Medulla oblongata (tissue), 1 donor: ENCODE measurements around the gene KRTAP21-2.
"Not testable (repeated sequence)": the region's sequence is repeated elsewhere in the genome, so short reads cannot be mapped to it uniquely, and the experiment has no call there.

ENCODE experiments used
- DNase-seq: peaks from one replicate; pipeline ENCODE4 v3.0.0-alpha.2; 2015; ENCODE audit errors: extremely low spot score

Gene KRTAP21-2

DNA sequence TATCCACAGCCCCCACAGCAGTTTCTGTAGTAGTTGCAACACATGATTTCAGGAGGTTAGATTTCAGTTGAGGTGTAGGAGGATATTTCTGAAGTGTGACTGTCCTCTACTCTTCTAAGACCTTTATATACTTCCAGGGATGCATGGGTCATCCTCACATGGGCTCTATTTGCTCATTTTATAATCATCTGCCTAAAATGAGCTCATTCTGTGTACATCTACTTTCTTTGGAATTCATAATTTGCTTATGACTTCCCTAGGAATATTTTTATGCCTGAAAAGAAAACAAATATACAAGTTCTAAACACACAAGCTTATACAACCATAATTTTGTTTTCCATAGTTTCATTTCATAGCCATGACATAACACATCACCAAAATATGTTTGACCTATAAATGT is at the start of gene KRTAP21-2:
TSS of gene KRTAP21-2 (minus strand) at position 101 of the 400 bp plus-strand sequence. CDS start at position 44, 57 bp downstream.
- no peak for DNase-seq

GRCh38 chr21:30793581-30794314 is 46.7 kb upstream of the KRTAP21-2 start:
- no peak for DNase-seq

GRCh38 chr21:30779249-30779648 is 32.2 kb upstream of the KRTAP21-2 start:
- no peak for DNase-seq

DNA sequence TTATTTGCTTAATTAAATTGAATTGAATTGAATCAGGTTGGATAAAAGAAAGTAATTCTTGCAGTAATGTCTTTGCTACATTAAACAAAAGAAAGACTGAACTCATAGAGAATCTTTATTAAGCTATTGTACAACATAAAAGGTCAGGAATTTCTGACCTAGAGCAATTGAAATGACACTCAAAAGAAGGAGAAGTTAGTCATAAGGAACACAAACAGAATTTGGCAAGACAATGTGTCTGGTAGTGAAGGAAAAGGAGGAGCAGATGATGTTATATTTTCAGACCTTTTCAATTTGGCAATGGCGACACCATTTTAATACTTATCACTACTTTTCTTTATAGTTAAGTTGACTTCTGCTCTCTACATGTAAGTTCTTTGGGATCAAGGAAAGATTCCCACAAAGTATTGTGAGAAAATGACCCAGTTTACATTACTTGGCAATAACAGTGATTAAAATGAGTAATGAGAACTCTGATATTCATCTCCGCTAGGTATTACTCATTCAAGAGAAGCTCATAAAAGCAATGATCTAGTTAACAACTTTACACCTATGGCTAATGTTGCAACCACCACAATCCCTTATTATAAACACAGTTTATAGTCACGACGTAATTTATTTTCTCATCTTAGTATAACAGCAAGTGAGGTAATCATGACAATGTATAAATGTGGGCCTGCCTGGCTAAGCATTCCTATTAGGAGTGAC is 22.8 kb upstream of the KRTAP21-2 start:
- DNase-seq, result no peak

DNA sequence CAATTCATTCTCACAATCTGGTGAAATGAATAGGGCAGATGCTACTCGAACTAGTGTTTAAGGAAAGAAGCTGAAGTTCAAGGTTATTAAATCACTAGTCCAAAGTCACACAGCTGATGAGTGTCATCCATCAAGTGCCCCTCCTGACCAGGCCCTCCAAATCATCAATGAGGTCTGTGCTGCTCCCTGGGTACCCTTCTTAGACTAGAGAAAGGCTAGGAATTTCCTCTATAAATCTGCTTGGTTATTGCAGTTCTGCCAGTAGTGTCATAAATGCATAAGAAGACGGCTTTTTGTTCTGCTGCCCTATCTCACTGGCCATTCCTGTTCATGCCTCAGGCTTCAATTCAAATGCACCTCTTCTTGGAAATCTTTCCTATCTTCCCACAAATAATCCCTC is 13.7 kb upstream of the KRTAP21-2 start:
- no peak for DNase-seq

GRCh38 chr21:30758306-30758705 is 11.2 kb upstream of the KRTAP21-2 start:
- no peak for DNase-seq

DNA sequence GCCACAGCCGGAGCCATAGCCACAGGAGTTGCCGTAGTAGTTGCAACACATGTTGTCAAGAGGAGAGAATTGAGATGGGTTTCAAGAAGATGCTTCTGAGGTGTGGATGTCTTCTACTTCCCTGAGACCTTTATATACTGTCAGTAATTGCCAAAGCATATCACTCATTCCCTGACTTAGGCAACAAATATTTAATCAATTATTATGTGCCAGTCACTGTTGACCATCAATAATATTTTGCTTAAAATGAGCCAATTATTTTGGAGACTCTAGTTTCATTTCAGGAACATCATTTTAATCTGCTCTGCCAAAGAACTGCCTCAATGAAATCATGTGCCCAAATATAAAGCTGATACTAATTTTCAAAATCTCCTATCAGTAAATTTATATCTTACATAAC is 8.3 kb upstream of the KRTAP21-2 start, which contains the start of gene KRTAP21-1:
TSS of gene KRTAP21-1 (minus strand) at position 101 of the 400 bp plus-strand sequence. CDS start at position 51, 50 bp downstream.
- DNase-seq, result not testable (repeated sequence)

- no peak for DNase-seq
Observed at GRCh38 chr21:30740462-30740861, 6.6 kb downstream of the KRTAP21-2 start.

DNA sequence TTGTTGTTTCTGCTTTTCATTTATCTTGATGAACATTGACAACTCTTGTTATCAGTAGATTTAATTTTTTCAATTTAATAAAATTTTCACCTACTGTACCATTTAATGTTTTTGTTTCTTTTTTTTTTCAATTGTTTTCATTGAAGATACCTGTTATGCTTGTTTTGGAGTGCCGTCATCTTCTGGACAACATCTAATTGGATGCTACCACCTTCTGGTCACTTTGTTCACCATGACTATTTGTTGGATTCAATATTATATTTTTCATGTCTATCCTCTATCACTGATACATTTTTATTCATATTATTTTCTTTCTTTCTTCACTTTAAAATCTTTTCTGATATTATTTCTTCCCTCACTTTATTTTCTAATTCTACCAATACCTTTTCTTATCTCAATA is 14.0 kb downstream of the KRTAP21-2 start:
- no peak for DNase-seq

- no peak for DNase-seq
Observed at GRCh38 chr21:30726726-30727125, 20.3 kb downstream of the KRTAP21-2 start.

DNA sequence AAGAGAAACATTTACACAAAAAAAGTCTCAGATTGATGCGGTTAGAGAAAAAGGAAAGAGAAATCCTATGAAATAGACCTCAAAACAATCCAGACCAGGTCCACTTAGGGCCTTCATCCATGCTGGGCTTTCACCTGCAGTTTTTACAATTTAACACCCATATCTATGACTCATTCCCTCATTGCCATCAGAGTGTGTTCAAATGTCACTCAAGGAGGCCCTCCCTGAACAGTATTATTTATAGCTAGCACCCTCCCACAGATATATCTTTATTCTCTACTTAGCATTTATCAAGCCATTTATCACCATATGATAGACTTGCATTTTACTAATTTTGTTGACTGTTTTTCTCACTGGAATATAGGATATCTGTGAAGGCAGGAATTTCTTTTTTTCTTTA is 27.7 kb downstream of the KRTAP21-2 start:
- no peak for DNase-seq

DNA sequence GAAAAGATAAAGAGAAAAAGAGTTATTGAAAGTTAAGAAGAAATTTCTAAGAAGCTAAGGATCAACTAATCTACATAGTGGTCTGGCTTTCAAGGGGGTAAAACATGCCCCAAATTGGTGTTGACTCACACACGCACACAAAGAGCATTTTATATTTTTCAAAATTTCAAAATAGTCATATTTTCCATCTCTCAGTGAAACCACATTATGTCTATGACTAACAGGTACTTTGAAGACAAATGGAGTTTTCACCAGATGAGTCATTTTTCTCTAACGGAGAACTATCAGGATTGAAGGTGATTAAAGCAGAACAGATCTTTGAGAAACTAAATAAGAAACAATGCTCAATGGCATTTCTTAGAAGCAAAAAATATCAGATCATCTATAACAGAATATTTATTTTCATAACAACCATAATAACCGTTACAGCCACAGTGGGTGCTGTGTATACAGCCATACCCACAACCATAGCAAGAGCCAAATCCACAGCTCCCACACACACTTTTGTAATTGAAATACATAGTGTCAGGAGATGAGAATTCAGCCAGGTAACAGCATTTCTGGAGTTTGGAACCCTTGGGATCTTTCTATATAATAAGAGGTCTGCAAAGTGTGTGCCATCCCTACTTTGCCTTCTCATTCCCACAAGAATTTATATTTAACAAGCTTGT is 28.7 kb downstream of the KRTAP21-2 start, which contains the start of gene KRTAP21-3:
TSS of gene KRTAP21-3 (minus strand) at position 539 of the 671 bp plus-strand sequence. CDS start at position 521, 18 bp downstream.
- DNase-seq, result no peak

GRCh38 chr21:30717105-30717504 is 30.0 kb downstream of the KRTAP21-2 start:
- DNase-seq, result no peak

- DNase-seq, result no peak
Observed at GRCh38 chr21:30714946-30715345, 32.1 kb downstream of the KRTAP21-2 start.

- DNase-seq, result no peak
Observed at GRCh38 chr21:30714456-30714855, 32.6 kb downstream of the KRTAP21-2 start.

DNA sequence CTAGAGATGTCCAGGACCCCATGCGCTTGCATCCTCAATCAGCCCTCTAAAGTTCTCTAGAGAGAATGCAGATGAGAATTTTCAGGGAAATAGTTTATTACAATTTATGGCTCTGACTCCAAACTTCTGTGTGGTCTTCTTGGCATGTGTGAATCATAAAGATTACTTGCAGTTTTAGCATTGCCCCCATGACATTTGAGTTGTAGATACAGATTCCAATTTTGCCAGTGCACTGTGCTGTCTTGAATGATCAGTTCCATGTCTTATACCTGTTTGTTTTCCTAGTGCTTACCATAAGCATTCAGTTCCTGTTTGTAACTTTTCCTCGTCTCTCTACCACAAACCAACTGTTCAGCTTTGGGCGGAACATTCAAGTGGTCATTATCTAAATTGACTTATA is 33.3 kb downstream of the KRTAP21-2 start:
- no peak for DNase-seq

- DNase-seq, result no peak
Observed at GRCh38 chr21:30710499-30710898, 36.6 kb downstream of the KRTAP21-2 start.

- DNase-seq, result no peak
Observed at GRCh38 chr21:30707409-30707808, 39.6 kb downstream of the KRTAP21-2 start.
